Left renal cortex interstitium (tissue), 4 donors: ENCODE measurements around the gene HAVCR2. TPM values are rescaled to one million over a fixed set of nuclear protein-coding genes. Genes with fewer than 3 reads are reported as not detected.
"Not testable (repeated sequence)": the region's sequence is repeated elsewhere in the genome, so short reads cannot be mapped to it uniquely, and the experiment has no call there.

Experiments
- DNase-seq, 4 donors: peaks; one replicate each; pipeline ENCODE4 v3.0.0-alpha.2; 2013; ENCODE audit warnings: low read depth in 4 of 4, low spot score in 2 of 4, missing footprints in 1 of 4
- polyA plus RNA-seq, 4 donors: library from polyadenylated mRNA; unstranded; fragments of 120-200 nt; gene quantifications; one replicate each; pipeline ENCODE4 v1.2.1, GENCODE V29; 2013; ENCODE audit not compliant: insufficient read length in 4 of 4

The HAVCR2 gene
- polyA plus RNA-seq, 4 donors: 5.5 to 12.9 (median 8.6) TPM

DNA sequence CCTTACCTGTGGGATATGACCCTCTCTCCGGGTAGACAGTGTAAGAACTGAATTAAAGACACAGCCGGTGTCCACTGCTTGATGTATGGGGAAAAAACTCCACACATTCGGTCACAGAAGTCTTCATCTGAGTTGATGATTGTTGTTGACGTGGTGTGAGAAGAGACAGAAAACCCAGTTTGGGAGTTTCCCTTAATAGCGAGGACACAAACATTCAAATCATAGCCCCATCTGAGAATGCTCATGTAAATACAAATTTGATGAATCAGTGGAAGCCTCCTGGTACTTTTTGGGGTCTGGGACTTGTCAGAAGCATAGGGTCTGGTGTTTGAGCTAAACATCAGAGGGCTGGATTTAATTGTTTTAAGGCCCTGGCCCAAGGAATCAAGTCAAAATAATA lies 60.9 kb downstream of the HAVCR2 start:
- no peak for DNase-seq

DNA sequence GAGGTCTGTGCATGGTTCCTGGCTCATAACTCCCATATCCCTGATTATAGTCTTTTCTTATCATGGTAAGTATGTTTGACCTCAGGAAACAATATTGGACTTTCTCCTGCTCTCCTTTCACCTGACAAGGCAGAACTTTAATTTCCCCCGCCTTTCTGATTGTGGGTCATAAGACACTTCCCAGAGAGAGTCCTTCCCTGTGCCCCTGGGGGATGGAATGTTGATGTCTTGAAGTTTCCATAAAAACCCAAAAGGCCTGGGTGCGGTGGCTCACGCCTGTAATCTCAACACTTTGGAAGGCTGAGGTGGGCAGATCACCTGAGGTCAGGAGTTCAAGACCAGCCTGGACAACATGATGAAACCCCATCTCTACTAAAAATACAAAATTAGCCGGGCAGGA lies 61.8 kb downstream of the HAVCR2 start:
- DNase-seq: not testable (repeated sequence)

DNA sequence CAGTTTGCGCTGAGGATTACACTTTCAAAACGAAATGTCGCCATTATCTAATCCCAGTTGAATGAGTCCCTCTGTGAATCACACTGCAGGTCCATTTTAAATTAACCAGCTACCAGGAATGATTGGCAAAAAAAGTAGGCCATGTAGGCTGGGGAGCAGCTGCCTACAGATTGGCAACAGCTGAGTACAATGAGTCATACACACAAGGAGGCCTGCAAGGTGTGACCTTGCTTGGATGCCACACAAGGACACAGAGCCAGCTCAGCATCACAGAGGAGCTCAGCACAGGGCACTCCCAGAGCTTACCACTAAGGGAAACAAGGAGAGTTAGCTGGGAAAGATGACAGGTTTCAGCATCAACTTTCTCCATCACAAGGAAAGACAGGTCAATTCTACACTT lies 62.8 kb downstream of the HAVCR2 start:
- DNase-seq: no peak

DNA sequence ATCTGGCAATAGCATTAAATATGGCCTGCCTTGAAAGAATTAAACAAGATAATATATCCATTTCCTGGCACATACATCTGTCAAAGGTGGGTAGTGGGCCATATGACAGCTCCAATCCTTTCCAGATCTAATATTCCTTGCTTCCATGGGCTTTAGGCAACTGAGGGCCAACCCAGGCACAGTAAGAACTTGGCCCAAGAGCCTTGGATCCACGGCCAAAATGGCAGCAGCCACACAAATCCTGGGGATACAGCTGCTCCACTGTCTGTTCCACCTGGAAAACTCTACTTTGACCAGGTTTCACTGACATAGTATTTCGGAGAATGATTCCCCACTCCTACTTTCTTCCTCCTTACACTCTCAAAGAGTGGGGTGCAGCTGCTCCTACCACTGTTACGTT lies 63.2 kb downstream of the HAVCR2 start:
- no peak for DNase-seq

DNA sequence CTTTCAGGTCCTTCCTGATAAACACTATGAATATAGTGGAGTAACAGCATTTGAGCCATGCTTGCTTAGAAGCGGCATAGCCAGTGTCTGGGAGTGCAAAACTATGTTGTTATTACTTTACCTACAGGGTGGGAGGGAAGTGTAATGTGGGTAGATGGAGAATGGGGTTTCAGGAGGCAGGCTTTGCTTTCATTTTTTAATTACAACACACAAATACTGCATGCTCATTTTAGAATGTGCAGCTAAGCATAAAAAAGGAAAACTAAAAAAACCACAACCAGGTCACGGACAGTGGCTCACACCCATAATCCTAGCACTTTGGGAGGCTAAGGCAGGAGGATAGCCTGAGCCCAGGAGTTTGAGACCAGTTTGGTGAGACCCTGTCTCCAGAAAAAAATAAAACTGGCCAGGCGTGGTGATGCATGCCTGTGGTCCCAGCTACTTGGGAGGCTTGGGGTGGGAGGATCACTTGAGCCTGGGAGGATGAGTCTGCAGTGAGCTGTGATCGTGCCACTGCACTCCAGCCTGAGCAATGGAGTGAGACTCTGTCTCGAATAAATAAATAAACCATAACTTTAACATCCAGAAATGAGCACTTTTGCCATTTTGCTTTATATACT lies 70.2 kb downstream of the HAVCR2 start:
- no peak for DNase-seq

Other genes with a start within 250 kb of the HAVCR2 start
- gene TIMD4, start 145.8 kb downstream of the HAVCR2 start, polyA plus RNA-seq: under 1 TPM; 0.46 to 0.62 (median 0.56) TPM
- gene HAVCR1, start 49.9 kb downstream of the HAVCR2 start, polyA plus RNA-seq: 1 to 10 TPM; 1.6 to 3.3 (median 3.2) TPM
- gene MED7, start 33.8 kb upstream of the HAVCR2 start, polyA plus RNA-seq: 10 to 100 TPM; 19.0 to 23.0 (median 22.4) TPM
- not detected for gene GARIN3, start 57.2 kb upstream of the HAVCR2 start, polyA plus RNA-seq
- under 1 TPM; 0.22 to 0.40 (median 0.31) TPM for gene ITK, start 71.8 kb upstream of the HAVCR2 start, polyA plus RNA-seq
- gene CYFIP2, start 157.1 kb upstream of the HAVCR2 start, polyA plus RNA-seq: 100 to 1,000 TPM; 101 to 138 (median 116) TPM